Mesothelial cell of epicardium (in vitro differentiated cells): Measurements from ENCODE around the gene FAM193B. TPM values are rescaled to one million over a fixed set of nuclear protein-coding genes. Genes with fewer than 3 reads are reported as not detected.

ENCODE experiments used
- DNase-seq, 2 experiments: peaks; one replicate each; pipeline ENCODE4 v3.0.0; 2021; ENCODE audit warnings: low spot score in 2 of 2; ENCODE audit not compliant: unreplicated experiment in 2 of 2
- H3K27ac Mint-ChIP-seq: 2 replicates; pipeline ENCODE4 v1.8.0; 2021; ENCODE audit warnings: mixed read lengths
- H3K27me3 Mint-ChIP-seq: 2 replicates; pipeline ENCODE4 v1.8.0; 2021; ENCODE audit warnings: low read depth, mixed read lengths
- H3K36me3 Mint-ChIP-seq: 2 replicates; pipeline ENCODE4 v1.8.0; 2021; ENCODE audit warnings: mixed read lengths
- H3K4me1 Mint-ChIP-seq: 2 replicates; pipeline ENCODE4 v1.8.0; 2021; ENCODE audit warnings: mixed read lengths
- H3K4me3 Mint-ChIP-seq: 2 replicates; pipeline ENCODE4 v1.8.0; 2021; ENCODE audit warnings: mild to moderate bottlenecking, moderate library complexity, mixed read lengths
- H3K9me3 Mint-ChIP-seq: 2 replicates; pipeline ENCODE4 v1.8.0; 2021; ENCODE audit warnings: mixed read lengths
- CTCF ChIP-seq: fragments of 200-600 bp; sonication (generic); IDR thresholded peaks from one replicate; pipeline ENCODE4 v1.5.0; 2021; ENCODE audit warnings: antibody characterized with exemption; ENCODE audit not compliant: unreplicated experiment
- total RNA-seq: library from RNA; stranded (reverse); gene quantifications from 3 replicates; pipeline ENCODE4 v1.2.1, GENCODE V29; 2021

FAM193B gene
- total RNA-seq, 1 donor from 2014 or later, result 128 TPM

- H3K36me3 Mint-ChIP-seq, result peaks cover 42% of the 10 kb centered on the region
- H3K27me3 Mint-ChIP-seq, result no peaks in the 10 kb centered on the region
- H3K4me3 Mint-ChIP-seq, result no peak overlapping the region
- peak overlapping the region; percentile 63 for H3K27ac Mint-ChIP-seq
- H3K9me3 Mint-ChIP-seq, result no peaks in the 10 kb centered on the region
- TF ChIP-seq CTCF, result no peak
- no peak for DNase-seq
- H3K4me1 Mint-ChIP-seq, result peaks cover 21% of the 10 kb centered on the region
Measured at GRCh38 chr5:177483994-177484901, 70.1 kb downstream of the FAM193B start.

GRCh38 chr5:177483042-177483441, 71.3 kb downstream of the FAM193B start:
- H3K9me3 Mint-ChIP-seq, result no peaks in the 10 kb centered on the region
- peak overlapping the region; percentile 25 for H3K27ac Mint-ChIP-seq
- peaks cover 36% of the 10 kb centered on the region for H3K36me3 Mint-ChIP-seq
- no peak for TF ChIP-seq CTCF
- peaks cover 28% of the 10 kb centered on the region for H3K4me1 Mint-ChIP-seq
- no peak for DNase-seq
- H3K4me3 Mint-ChIP-seq, result no peak overlapping the region
- no peaks in the 10 kb centered on the region for H3K27me3 Mint-ChIP-seq

- H3K27ac Mint-ChIP-seq, result peak overlapping the region; percentile 34
- DNase-seq, result no peak
- H3K36me3 Mint-ChIP-seq, result peaks cover 32% of the 10 kb centered on the region
- no peaks in the 10 kb centered on the region for H3K9me3 Mint-ChIP-seq
- no peak overlapping the region for H3K4me3 Mint-ChIP-seq
- no peaks in the 10 kb centered on the region for H3K27me3 Mint-ChIP-seq
- peaks cover 28% of the 10 kb centered on the region for H3K4me1 Mint-ChIP-seq
- no peak for TF ChIP-seq CTCF
Measured at GRCh38 chr5:177482359-177482795, 72.0 kb downstream of the FAM193B start.

GRCh38 chr5:177479774-177480173, 74.6 kb downstream of the FAM193B start:
- H3K4me3 Mint-ChIP-seq, result no peak overlapping the region

More at GRCh38 chr5:177479774-177480173, 74.6 kb downstream of the FAM193B start:
- Mint-ChIP-seq H3K9me3 (no peaks in the 10 kb centered on the region), H3K36me3 (peaks cover 18% of the 10 kb centered on the region), H3K4me1 (peaks cover 38% of the 10 kb centered on the region), H3K27ac (peak overlapping the region; percentile 87), H3K27me3 (no peaks in the 10 kb centered on the region)
- TF ChIP-seq CTCF, result no peak
- DNase-seq, result no peak
